ENCODE data around the gene DUSP7. TPM values are rescaled to one million over a fixed set of nuclear protein-coding genes. Genes with fewer than 3 reads are reported as not detected.
A peak's percentile ranks its signal among the peaks of the same experiment; 100 is the strongest.

The DUSP7 gene
- total and polyA plus RNA-seq, 9 of the 15 experiments (the other 6 are each of a cell fraction or from before 2014, with no cell fraction given): 0.45 to 15.8 (median 8.2) TPM

DNA sequence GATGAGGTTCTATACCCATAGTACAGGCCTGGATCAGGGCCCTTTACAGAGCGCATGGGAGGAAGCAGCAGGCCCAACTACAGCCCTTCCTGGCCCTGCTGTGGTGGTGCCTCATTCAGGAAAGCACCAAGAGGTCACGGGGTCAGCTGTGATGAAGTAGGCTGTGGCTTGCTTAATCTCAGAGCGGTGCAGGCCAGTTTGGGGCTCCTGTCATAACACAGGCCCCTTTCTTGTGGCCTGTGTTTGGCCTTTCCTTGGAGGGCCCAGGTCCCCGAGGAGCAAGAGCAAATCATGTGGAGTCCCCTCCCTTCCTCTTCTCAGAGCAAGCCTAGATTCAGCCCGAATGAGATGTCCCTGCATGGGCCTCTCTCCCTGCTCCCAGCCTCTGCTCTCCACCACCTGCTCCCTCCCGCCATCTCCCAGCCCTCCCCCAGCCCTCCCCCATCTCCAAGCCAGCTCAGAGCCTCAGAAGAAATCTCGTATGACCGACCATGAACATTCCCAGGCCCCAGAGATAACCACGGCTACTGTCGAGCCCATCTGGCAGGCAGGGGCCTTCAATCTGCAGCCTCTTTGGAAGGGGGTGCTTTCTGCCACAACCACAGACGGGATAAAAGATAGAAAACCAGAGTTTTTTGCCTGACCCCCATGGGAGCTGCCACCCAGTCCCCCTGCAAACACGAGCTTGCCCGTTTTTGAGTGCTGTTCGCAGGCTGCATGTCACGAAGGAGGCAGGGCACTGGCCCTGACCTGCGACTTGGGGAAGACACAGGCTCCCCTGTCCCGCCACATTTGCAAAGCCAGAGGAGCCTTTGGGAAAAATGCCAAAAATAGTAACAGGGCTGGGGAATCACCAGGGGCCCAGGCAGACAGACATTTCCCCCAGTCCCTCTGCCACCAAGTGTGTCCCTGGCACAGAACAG, 32.3 kb upstream of the DUSP7 start (continued):
- peak; percentile 61; the same call in 1 of the 2 replicates for TF ChIP-seq NR2C2 (CRISPR knock-in tag; IDR thresholded peaks at IDR 0.05)
- TF ChIP-seq NR2C2 (tag; IDR thresholded peaks at IDR 0.05): peak; percentile 40; the same call in 1 of the 2 replicates
- TF ChIP-seq, protein P1, sequence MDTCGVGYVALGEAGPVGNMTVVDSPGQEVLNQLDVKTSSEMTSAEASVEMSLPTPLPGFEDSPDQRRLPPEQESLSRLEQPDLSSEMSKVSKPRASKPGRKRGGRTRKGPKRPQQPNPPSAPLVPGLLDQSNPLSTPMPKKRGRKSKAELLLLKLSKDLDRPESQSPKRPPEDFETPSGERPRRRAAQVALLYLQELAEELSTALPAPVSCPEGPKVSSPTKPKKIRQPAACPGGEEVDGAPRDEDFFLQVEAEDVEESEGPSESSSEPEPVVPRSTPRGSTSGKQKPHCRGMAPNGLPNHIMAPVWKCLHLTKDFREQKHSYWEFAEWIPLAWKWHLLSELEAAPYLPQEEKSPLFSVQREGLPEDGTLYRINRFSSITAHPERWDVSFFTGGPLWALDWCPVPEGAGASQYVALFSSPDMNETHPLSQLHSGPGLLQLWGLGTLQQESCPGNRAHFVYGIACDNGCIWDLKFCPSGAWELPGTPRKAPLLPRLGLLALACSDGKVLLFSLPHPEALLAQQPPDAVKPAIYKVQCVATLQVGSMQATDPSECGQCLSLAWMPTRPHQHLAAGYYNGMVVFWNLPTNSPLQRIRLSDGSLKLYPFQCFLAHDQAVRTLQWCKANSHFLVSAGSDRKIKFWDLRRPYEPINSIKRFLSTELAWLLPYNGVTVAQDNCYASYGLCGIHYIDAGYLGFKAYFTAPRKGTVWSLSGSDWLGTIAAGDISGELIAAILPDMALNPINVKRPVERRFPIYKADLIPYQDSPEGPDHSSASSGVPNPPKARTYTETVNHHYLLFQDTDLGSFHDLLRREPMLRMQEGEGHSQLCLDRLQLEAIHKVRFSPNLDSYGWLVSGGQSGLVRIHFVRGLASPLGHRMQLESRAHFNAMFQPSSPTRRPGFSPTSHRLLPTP (IDR thresholded peaks at IDR 0.05; ENCODE audit: borderline replicate concordance, extremely low read depth, insufficient read length): no peak
- TF ChIP-seq, protein P2, sequence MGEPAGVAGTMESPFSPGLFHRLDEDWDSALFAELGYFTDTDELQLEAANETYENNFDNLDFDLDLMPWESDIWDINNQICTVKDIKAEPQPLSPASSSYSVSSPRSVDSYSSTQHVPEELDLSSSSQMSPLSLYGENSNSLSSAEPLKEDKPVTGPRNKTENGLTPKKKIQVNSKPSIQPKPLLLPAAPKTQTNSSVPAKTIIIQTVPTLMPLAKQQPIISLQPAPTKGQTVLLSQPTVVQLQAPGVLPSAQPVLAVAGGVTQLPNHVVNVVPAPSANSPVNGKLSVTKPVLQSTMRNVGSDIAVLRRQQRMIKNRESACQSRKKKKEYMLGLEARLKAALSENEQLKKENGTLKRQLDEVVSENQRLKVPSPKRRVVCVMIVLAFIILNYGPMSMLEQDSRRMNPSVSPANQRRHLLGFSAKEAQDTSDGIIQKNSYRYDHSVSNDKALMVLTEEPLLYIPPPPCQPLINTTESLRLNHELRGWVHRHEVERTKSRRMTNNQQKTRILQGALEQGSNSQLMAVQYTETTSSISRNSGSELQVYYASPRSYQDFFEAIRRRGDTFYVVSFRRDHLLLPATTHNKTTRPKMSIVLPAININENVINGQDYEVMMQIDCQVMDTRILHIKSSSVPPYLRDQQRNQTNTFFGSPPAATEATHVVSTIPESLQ (CRISPR knock-in tag; IDR thresholded peaks at IDR 0.05): no peak
- TF ChIP-seq SRF (CRISPR knock-in tag; IDR thresholded peaks at IDR 0.05): no peak
- TF ChIP-seq, protein P3, sequence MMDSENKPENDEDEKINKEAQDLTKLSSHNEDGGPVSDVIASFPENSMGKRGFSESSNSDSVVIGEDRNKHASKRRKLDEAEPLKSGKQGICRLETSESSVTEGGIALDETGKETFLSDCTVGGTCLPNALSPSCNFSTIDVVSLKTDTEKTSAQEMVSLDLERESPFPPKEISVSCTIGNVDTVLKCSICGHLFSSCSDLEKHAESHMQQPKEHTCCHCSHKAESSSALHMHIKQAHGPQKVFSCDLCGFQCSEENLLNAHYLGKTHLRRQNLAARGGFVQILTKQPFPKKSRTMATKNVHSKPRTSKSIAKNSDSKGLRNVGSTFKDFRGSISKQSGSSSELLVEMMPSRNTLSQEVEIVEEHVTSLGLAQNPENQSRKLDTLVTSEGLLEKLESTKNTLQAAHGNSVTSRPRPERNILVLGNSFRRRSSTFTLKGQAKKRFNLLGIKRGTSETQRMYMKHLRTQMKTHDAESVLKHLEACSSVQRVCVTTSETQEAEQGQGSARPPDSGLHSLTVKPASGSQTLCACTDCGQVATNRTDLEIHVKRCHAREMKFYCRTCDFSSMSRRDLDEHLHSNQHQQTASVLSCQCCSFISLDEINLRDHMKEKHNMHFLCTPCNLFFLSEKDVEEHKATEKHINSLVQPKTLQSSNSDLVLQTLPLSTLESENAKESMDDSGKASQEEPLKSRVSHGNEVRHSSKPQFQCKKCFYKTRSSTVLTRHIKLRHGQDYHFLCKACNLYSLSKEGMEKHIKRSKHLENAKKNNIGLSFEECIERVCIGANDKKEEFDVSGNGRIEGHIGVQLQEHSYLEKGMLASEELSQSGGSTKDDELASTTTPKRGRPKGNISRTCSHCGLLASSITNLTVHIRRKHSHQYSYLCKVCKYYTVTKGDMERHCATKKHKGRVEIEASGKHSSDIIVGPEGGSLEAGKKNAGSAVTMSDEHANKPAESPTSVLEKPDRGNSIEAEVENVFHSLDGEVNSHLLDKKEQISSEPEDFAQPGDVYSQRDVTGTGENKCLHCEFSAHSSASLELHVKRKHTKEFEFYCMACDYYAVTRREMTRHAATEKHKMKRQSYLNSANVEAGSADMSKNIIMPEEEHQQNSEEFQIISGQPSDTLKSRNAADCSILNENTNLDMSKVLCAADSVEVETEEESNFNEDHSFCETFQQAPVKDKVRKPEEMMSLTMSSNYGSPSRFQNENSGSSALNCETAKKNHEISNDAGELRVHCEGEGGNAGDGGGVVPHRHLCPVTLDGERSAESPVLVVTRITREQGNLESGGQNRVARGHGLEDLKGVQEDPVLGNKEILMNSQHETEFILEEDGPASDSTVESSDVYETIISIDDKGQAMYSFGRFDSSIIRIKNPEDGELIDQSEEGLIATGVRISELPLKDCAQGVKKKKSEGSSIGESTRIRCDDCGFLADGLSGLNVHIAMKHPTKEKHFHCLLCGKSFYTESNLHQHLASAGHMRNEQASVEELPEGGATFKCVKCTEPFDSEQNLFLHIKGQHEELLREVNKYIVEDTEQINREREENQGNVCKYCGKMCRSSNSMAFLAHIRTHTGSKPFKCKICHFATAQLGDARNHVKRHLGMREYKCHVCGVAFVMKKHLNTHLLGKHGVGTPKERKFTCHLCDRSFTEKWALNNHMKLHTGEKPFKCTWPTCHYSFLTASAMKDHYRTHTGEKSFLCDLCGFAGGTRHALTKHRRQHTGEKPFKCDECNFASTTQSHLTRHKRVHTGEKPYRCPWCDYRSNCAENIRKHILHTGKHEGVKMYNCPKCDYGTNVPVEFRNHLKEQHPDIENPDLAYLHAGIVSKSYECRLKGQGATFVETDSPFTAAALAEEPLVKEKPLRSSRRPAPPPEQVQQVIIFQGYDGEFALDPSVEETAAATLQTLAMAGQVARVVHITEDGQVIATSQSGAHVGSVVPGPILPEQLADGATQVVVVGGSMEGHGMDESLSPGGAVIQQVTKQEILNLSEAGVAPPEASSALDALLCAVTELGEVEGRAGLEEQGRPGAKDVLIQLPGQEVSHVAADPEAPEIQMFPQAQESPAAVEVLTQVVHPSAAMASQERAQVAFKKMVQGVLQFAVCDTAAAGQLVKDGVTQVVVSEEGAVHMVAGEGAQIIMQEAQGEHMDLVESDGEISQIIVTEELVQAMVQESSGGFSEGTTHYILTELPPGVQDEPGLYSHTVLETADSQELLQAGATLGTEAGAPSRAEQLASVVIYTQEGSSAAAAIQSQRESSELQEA (IDR thresholded peaks at IDR 0.05; ENCODE audit: low read depth): no peak
